Prostate gland (tissue), 2 donors: ENCODE results near the gene GUCA2A. TPM values are rescaled to one million over a fixed set of nuclear protein-coding genes. Genes with fewer than 3 reads are reported as not detected.
A peak's percentile ranks its signal among the peaks of the same experiment; 100 is the strongest.

Experiments
- DNase-seq: peaks from one replicate; pipeline ENCODE4 v3.0.0-alpha.2; 2019; ENCODE audit warnings: low spot score
- H3K27ac ChIP-seq, 2 donors: fragments of 200-600 bp; sonication (generic); 2 replicates each; pipeline ENCODE4 v1.5.1; 2017 to 2019
- H3K27me3 ChIP-seq: fragments of 200-600 bp; sonication (generic); replicated peaks from 2 replicates; pipeline ENCODE4 v1.5.1; 2019; ENCODE audit not compliant: insufficient read depth
- H3K36me3 ChIP-seq, 2 donors: fragments of 200-600 bp; sonication (generic); 1 replicate in 1 of 2; 2 replicates in 1 of 2; pipeline versions ENCODE4 v1.5.1 to v1.8.1; 2017 to 2019
- H3K4me1 ChIP-seq: fragments of 200-600 bp; sonication (generic); replicated peaks from 2 replicates; pipeline ENCODE4 v1.5.1; 2019
- H3K4me3 ChIP-seq, 2 donors: fragments of 200-600 bp; sonication (generic); 2 replicates each; pipeline ENCODE4 v1.5.1; 2017 to 2019
- H3K9me3 ChIP-seq: fragments of 200-600 bp; sonication (generic); 2 replicates; pipeline ENCODE4 v1.5.1; 2017
- CTCF ChIP-seq, 4 experiments: fragments of 200-600 bp in 2 of 4; fragments of 450-650 bp in 2 of 4; sonication (generic) in 2 of 4; IDR thresholded peaks; 1 replicate in 3 of 4; 2 replicates in 1 of 4; pipeline ENCODE4 v1.5.1; 2016 to 2019; ENCODE audit warnings: antibody characterized with exemption in 4 of 4, mild to moderate bottlenecking in 2 of 4, moderate library complexity in 2 of 4
- POLR2A ChIP-seq: fragments of 450-650 bp; IDR thresholded peaks from one replicate; pipeline ENCODE4 v1.6.1; 2016; ENCODE audit warnings: antibody characterized with exemption, mild to moderate bottlenecking
- POLR2AphosphoS5 ChIP-seq: sonication (generic); formaldehyde crosslinking; IDR thresholded peaks from one replicate; pipeline ENCODE4 v1.6.1; 2017; ENCODE audit warnings: antibody characterized with exemption
- WGBS: methylation state at CpG from one replicate; pipeline ENCODE4 v1.1.5; 2018; 5-methylcytosine and 5-hydroxymethylcytosine counted together
- intact Hi-C: fragments of 100-400 bp; cut with DNase I; formaldehyde crosslinking; loops from one replicate; pipeline ENCODE4 v1.14.2; 2022
- total RNA-seq, 2 donors: library from RNA; depleted of rRNA; stranded (reverse); fragments of >200 nt; gene quantifications; one replicate each; pipeline ENCODE4 v1.1.0, GENCODE V29; 2016

GUCA2A gene
- total RNA-seq, 2 donors from 2014 or later: not detected

GRCh38 chr1:42177541-42177981, 13.0 kb upstream of the GUCA2A start:
- Histone ChIP-seq H3K36me3 (no peaks in the 10 kb centered on the region), H3K4me3 (no peak overlapping the region), H3K4me1 (peaks cover 22% of the 10 kb centered on the region), H3K9me3 (no peaks in the 10 kb centered on the region), H3K27ac (peak overlapping the region in 1 of 2 donors; percentile 4), H3K27me3 (no peaks in the 10 kb centered on the region)
- no peak for DNase-seq
- WGBS: 14% methylated on average over 6 of the region's 6 CpGs
- intact Hi-C loops: loop anchor here (5.0 to 10.0 kb wide), 3 partner anchors 143 to 277 kb away; partner anchors contain the start of genes PPCS and ZMYND12
- TF ChIP-seq POLR2A: no peak
- peak; percentile 34 for TF ChIP-seq POLR2AphosphoS5

- no peaks in the 10 kb centered on the region for H3K27me3 ChIP-seq
- H3K4me1 ChIP-seq: peaks cover 23% of the 10 kb centered on the region
- no peak overlapping the region for H3K4me3 ChIP-seq
- intact Hi-C loops: loop anchor here (5.0 to 10.0 kb wide), 3 partner anchors 142 to 278 kb away; partner anchors contain the start of genes PPCS and ZMYND12
- DNase-seq: peak; percentile 55
- H3K27ac ChIP-seq: peak overlapping the region in 1 of 2 donors; percentile 4
- no peaks in the 10 kb centered on the region for H3K9me3 ChIP-seq
- WGBS: 43% methylated on average over 4 of the region's 4 CpGs
- H3K36me3 ChIP-seq: no peaks in the 10 kb centered on the region
- TF ChIP-seq CTCF (IDR thresholded peaks at IDR 0.05) (peak; percentile 40 to 84 (median 74)), POLR2A (no peak), POLR2AphosphoS5 (peak; percentile 51)
Observed at GRCh38 chr1:42176902-42177519, 12.5 kb upstream of the GUCA2A start.

- TF ChIP-seq POLR2AphosphoS5 (no peak), CTCF (IDR thresholded peaks at IDR 0.05) (no peak), POLR2A (no peak)
- H3K27me3 ChIP-seq: no peaks in the 10 kb centered on the region
- WGBS: 84% methylated on average over 7 of the region's 7 CpGs
- peaks cover 23% of the 10 kb centered on the region for H3K4me1 ChIP-seq
- no peaks in the 10 kb centered on the region for H3K36me3 ChIP-seq
- DNase-seq: no peak
- intact Hi-C loops: loop anchor here (5.0 to 10.0 kb wide), 3 partner anchors 141 to 279 kb away; partner anchors contain the start of genes PPCS and ZMYND12
- no peak overlapping the region for H3K4me3 ChIP-seq
- H3K9me3 ChIP-seq: no peaks in the 10 kb centered on the region
- H3K27ac ChIP-seq: peak overlapping the region in 1 of 2 donors; percentile 74
Observed at GRCh38 chr1:42175314-42176054, 10.9 kb upstream of the GUCA2A start.

GRCh38 chr1:42173961-42174735, 9.6 kb upstream of the GUCA2A start:
- H3K36me3 ChIP-seq: no peaks in the 10 kb centered on the region
- intact Hi-C loops: loop anchor here (2.0 to 10.0 kb wide), 3 partner anchors 139 to 599 kb away; partner anchors contain the start of genes PPCS and ZMYND12
- no peak for TF ChIP-seq CTCF (IDR thresholded peaks at IDR 0.05)
- TF ChIP-seq POLR2A: no peak
- TF ChIP-seq POLR2AphosphoS5: peak; percentile 94
- H3K27ac ChIP-seq: peak overlapping the region; percentile 74 to 82
- DNase-seq: peak; percentile 97
- H3K9me3 ChIP-seq: no peaks in the 10 kb centered on the region
- 47% methylated on average over 8 of the region's 8 CpGs for WGBS
- H3K4me3 ChIP-seq: no peak overlapping the region
- no peaks in the 10 kb centered on the region for H3K27me3 ChIP-seq
- H3K4me1 ChIP-seq: peaks cover 23% of the 10 kb centered on the region
